ENCODE results near the gene PI16. TPM values are rescaled to one million over a fixed set of nuclear protein-coding genes. Genes with fewer than 3 reads are reported as not detected.

The PI16 gene
- total and polyA plus RNA-seq, 4 donors: 0.12 to 0.25 (median 0.24) TPM; not detected in 1

- 92% methylated on average over 10 of the region's 10 CpGs for WGBS
- no peak for TF ChIP-seq JUND (IDR thresholded peaks at IDR 0.05)
- no peak for TF ChIP-seq CTCF (IDR thresholded peaks at IDR 0.05; ENCODE audit: low read depth, low read length, missing input control)
- TF ChIP-seq ATF3 (IDR thresholded peaks at IDR 0.05): no peak
- H3K27ac ChIP-seq (ENCODE audit: low read depth in 1 of 2, low read length in 2 of 2): no peak overlapping the region
- DNase-seq (ENCODE audit: low spot score): no peak
- H3K36me3 ChIP-seq (ENCODE audit: control insufficient read depth in 4 of 4, insufficient read depth in 3 of 4, low read depth in 1 of 4, low read length in 3 of 4): peaks cover 0 to 12% (median 4%) of the 10 kb centered on the region in 4 donors
- no peak overlapping the region for H3K9ac ChIP-seq (ENCODE audit: low read depth in 1 of 2, low read length in 2 of 2)
- H3K9me3 ChIP-seq (ENCODE audit: control insufficient read depth in 4 of 4, low read length in 3 of 4): no peaks in the 10 kb centered on the region
- no peaks in the 10 kb centered on the region for H3K4me1 ChIP-seq (ENCODE audit: control insufficient read depth in 4 of 4, insufficient read depth in 4 of 4, low read length in 3 of 4)
- H3K27me3 ChIP-seq (ENCODE audit: control insufficient read depth in 4 of 4, insufficient read depth in 4 of 4, low read length in 3 of 4): no peaks in the 10 kb centered on the region
- no peak overlapping the region for H3K4me3 ChIP-seq (ENCODE audit: low read depth in 1 of 3, low read length in 3 of 3)
Observed at GRCh38 chr6:36929152-36929551, 25.4 kb upstream of the PI16 start.

GRCh38 chr6:36929607-36930006 is 24.9 kb upstream of the PI16 start:
- Histone ChIP-seq H3K4me3 (ENCODE audit: low read depth in 1 of 3, low read length in 3 of 3) (no peak overlapping the region), H3K27ac (ENCODE audit: low read depth in 1 of 2, low read length in 2 of 2) (no peak overlapping the region), H3K36me3 (ENCODE audit: control insufficient read depth in 4 of 4, insufficient read depth in 3 of 4, low read depth in 1 of 4, low read length in 3 of 4) (peaks cover 0 to 8% (median 3%) of the 10 kb centered on the region in 4 donors), H3K9me3 (ENCODE audit: control insufficient read depth in 4 of 4, low read length in 3 of 4) (no peaks in the 10 kb centered on the region), H3K4me1 (ENCODE audit: control insufficient read depth in 4 of 4, insufficient read depth in 4 of 4, low read length in 3 of 4) (no peaks in the 10 kb centered on the region), H3K9ac (ENCODE audit: low read depth in 1 of 2, low read length in 2 of 2) (no peak overlapping the region), H3K27me3 (ENCODE audit: control insufficient read depth in 4 of 4, insufficient read depth in 4 of 4, low read length in 3 of 4) (no peaks in the 10 kb centered on the region)
- no peak for DNase-seq (ENCODE audit: low spot score)
- 69% methylated on average over 5 of the region's 5 CpGs for WGBS
- TF ChIP-seq HNF4G (IDR thresholded peaks at IDR 0.05) (no peak), SP1 (IDR thresholded peaks at IDR 0.05) (no peak), ATF3 (IDR thresholded peaks at IDR 0.05) (no peak), FOXA1 (IDR thresholded peaks at IDR 0.05) (no peak), MAX (IDR thresholded peaks at IDR 0.05) (no peak), HNF4A (conservative IDR thresholded peaks at IDR 0.05) (no peak), TAF1 (conservative IDR thresholded peaks at IDR 0.05) (no peak), ZBTB33 (IDR thresholded peaks at IDR 0.05) (no peak), NR2F2 (IDR thresholded peaks at IDR 0.05) (no peak), JUND (IDR thresholded peaks at IDR 0.05) (no peak)

GRCh38 chr6:36930483-36930882 is 24.1 kb upstream of the PI16 start:
- no peaks in the 10 kb centered on the region for H3K4me1 ChIP-seq (ENCODE audit: control insufficient read depth in 4 of 4, insufficient read depth in 4 of 4, low read length in 3 of 4)
- WGBS: 92% methylated on average over 4 of the region's 4 CpGs
- H3K4me3 ChIP-seq (ENCODE audit: low read depth in 1 of 3, low read length in 3 of 3): no peak overlapping the region
- no peak overlapping the region for H3K27ac ChIP-seq (ENCODE audit: low read depth in 1 of 2, low read length in 2 of 2)
- no peaks in the 10 kb centered on the region for H3K36me3 ChIP-seq (ENCODE audit: control insufficient read depth in 4 of 4, insufficient read depth in 3 of 4, low read depth in 1 of 4, low read length in 3 of 4)
- DNase-seq (ENCODE audit: low spot score): no peak
- no peak for TF ChIP-seq TAF1 (conservative IDR thresholded peaks at IDR 0.05)
- no peak for TF ChIP-seq RAD21 (IDR thresholded peaks at IDR 0.05)
- no peak for TF ChIP-seq FOXA1 (IDR thresholded peaks at IDR 0.05)
- no peak for TF ChIP-seq CTCF (IDR thresholded peaks at IDR 0.05; ENCODE audit: low read depth, low read length, missing input control)
- no peak for TF ChIP-seq FOXA2 (IDR thresholded peaks at IDR 0.05)
- no peak for TF ChIP-seq HNF4G (IDR thresholded peaks at IDR 0.05)
- no peak for TF ChIP-seq MAX (IDR thresholded peaks at IDR 0.05)
- no peak for TF ChIP-seq HNF4A (conservative IDR thresholded peaks at IDR 0.05)
- TF ChIP-seq NR2F2 (IDR thresholded peaks at IDR 0.05): no peak
- no peak for TF ChIP-seq YY1 (IDR thresholded peaks at IDR 0.05)
- no peak for TF ChIP-seq ATF3 (IDR thresholded peaks at IDR 0.05)
- TF ChIP-seq SP1 (IDR thresholded peaks at IDR 0.05): no peak
- TF ChIP-seq ZBTB33 (IDR thresholded peaks at IDR 0.05): no peak
- no peak for TF ChIP-seq RXRA (IDR thresholded peaks at IDR 0.05)
- TF ChIP-seq GABPA (IDR thresholded peaks at IDR 0.05 in 1 of 2, conservative IDR thresholded peaks at IDR 0.05 in 1 of 2): no peak
- TF ChIP-seq EGR1 (IDR thresholded peaks at IDR 0.05; ENCODE audit: low read depth in 2 of 2): no peak
- no peak overlapping the region for H3K9ac ChIP-seq (ENCODE audit: low read depth in 1 of 2, low read length in 2 of 2)
- no peaks in the 10 kb centered on the region for H3K27me3 ChIP-seq (ENCODE audit: control insufficient read depth in 4 of 4, insufficient read depth in 4 of 4, low read length in 3 of 4)
- H3K9me3 ChIP-seq (ENCODE audit: control insufficient read depth in 4 of 4, low read length in 3 of 4): no peaks in the 10 kb centered on the region
